PC-9 (cell line): ENCODE results near the gene TPK1. TPM values are rescaled to one million over a fixed set of nuclear protein-coding genes. Genes with fewer than 3 reads are reported as not detected.
A peak's percentile ranks its signal among the peaks of the same experiment; 100 is the strongest.

ENCODE experiments used
- BruUV-seq: library from RNA; stranded (reverse); fragments of 400-500 nt; replicated peaks from 2 replicates; lab custom pipeline; 2021; lab: Mats Ljungman, UMichigan
- CTCF ChIA-PET: fragments of 300-600 bp; sonication (Branson Sonifier 250); formaldehyde crosslinking; loops from one replicate; lab custom pipeline; 2022; ENCODE audit warnings: antibody characterized with exemption; lab: Charles Lee
- POLR2A ChIA-PET: fragments of 300-600 bp; sonication (Branson Sonifier 250); formaldehyde crosslinking; loops from one replicate; lab custom pipeline; 2022; ENCODE audit warnings: antibody characterized with exemption; ENCODE audit not compliant: unreplicated experiment; lab: Charles Lee
- DNase-seq, 2 experiments: peaks; one replicate each; pipeline versions ENCODE4 v3.0.0 to v3.0.0-alpha.2; 2015 to 2022; ENCODE audit warnings: mixed read lengths in 1 of 2
- H2AFZ ChIP-seq: fragments of 200-600 bp; sonication (generic); 2 replicates; pipeline ENCODE4 v1.8.1; 2017; ENCODE audit warnings: antibody characterized with exemption
- H3F3A ChIP-seq: fragments of 200-600 bp; sonication (generic); 2 replicates; pipeline ENCODE4 v1.8.1; 2017; ENCODE audit warnings: antibody characterized with exemption, mild to moderate bottlenecking, low read depth; ENCODE audit not compliant: insufficient read depth
- H3K27ac ChIP-seq: fragments of 200-600 bp; sonication (generic); 2 replicates; pipeline ENCODE4 v1.6.1; 2016; ENCODE audit warnings: mixed run types
- H3K27me3 ChIP-seq: fragments of 200-600 bp; sonication (generic); 2 replicates; pipeline ENCODE4 v1.6.1; 2016; ENCODE audit warnings: low read depth, mixed run types; ENCODE audit not compliant: insufficient read depth
- H3K36me3 ChIP-seq: fragments of 200-600 bp; sonication (generic); 2 replicates; pipeline ENCODE4 v1.6.1; 2016; ENCODE audit warnings: low read depth, mixed run types
- H3K4me1 ChIP-seq: fragments of 200-600 bp; sonication (generic); replicated peaks from 2 replicates; pipeline ENCODE4 v1.6.1; 2016; ENCODE audit warnings: mixed run types; ENCODE audit not compliant: insufficient read depth
- H3K4me2 ChIP-seq: fragments of 200-600 bp; sonication (generic); 2 replicates; pipeline ENCODE4 v1.6.1; 2017; ENCODE audit warnings: mixed run types
- H3K4me3 ChIP-seq: fragments of 200-600 bp; sonication (generic); 2 replicates; pipeline ENCODE4 v1.6.1; 2016; ENCODE audit warnings: mixed run types
- H3K79me2 ChIP-seq: fragments of 200-600 bp; sonication (generic); 2 replicates; pipeline ENCODE4 v1.6.1; 2017; ENCODE audit warnings: low read depth, mixed run types
- H3K9me2 ChIP-seq: fragments of 200-600 bp; sonication (generic); 2 replicates; pipeline ENCODE4 v1.8.1; 2017; ENCODE audit warnings: mild to moderate bottlenecking; ENCODE audit not compliant: insufficient read depth
- H3K9me3 ChIP-seq: fragments of 200-600 bp; sonication (generic); 2 replicates; pipeline ENCODE4 v1.8.1; 2016; ENCODE audit warnings: low read depth; ENCODE audit not compliant: insufficient read depth
- H4K20me1 ChIP-seq: fragments of 200-600 bp; sonication (generic); 2 replicates; pipeline ENCODE4 v1.8.1; 2017; ENCODE audit not compliant: insufficient read depth
- CTCF ChIP-seq: fragments of 200-600 bp; sonication (generic); conservative IDR thresholded peaks from 2 replicates; pipeline ENCODE4 v1.6.1; 2017; ENCODE audit warnings: mixed run types, antibody characterized with exemption, mild to moderate bottlenecking, moderate library complexity
- EZH2 ChIP-seq: fragments of 200-600 bp; sonication (generic); IDR thresholded peaks from 2 replicates; pipeline ENCODE4 v1.8.0; 2017; ENCODE audit warnings: antibody characterized with exemption, low read depth
- intact Hi-C: fragments of 100-400 bp; cut with micrococcal nuclease; formaldehyde crosslinking; loops from one replicate; pipeline ENCODE4 v1.10.0; 2022; ENCODE audit not compliant: unreplicated experiment
- total RNA-seq: library from RNA; stranded (reverse); gene quantifications from 2 replicates; pipeline ENCODE4 v1.2.3, GENCODE V29; 2021

TPK1 gene
- total RNA-seq, 1 experiment from 2014 or later, result 0.90 TPM

- Histone ChIP-seq H3K79me2 (no peaks in the 10 kb centered on the region), H3K27me3 (no peaks in the 10 kb centered on the region), H2AFZ (no peak overlapping the region), H3K4me1 (no peaks in the 10 kb centered on the region), H3F3A (no peaks in the 10 kb centered on the region), H3K9me2 (no peaks in the 10 kb centered on the region), H3K4me2 (no peak overlapping the region), H3K36me3 (no peaks in the 10 kb centered on the region), H3K4me3 (no peak overlapping the region), H3K27ac (no peak overlapping the region), H4K20me1 (no peaks in the 10 kb centered on the region), H3K9me3 (no peaks in the 10 kb centered on the region)
- intact Hi-C loops, result no loop called here
- BruUV-seq, result no TSS peak
- no peak for DNase-seq
- TF ChIP-seq CTCF, result no peak
- no peak for TF ChIP-seq EZH2
- POLR2A ChIA-PET, result no interaction called here
- CTCF ChIA-PET, result no interaction called here
Observed at GRCh38 chr7:144759653-144760052, 76.2 kb downstream of the TPK1 start.

- Histone ChIP-seq H3K27me3 (no peaks in the 10 kb centered on the region), H3K4me2 (no peak overlapping the region), H3K4me3 (no peak overlapping the region), H3F3A (no peaks in the 10 kb centered on the region), H4K20me1 (no peaks in the 10 kb centered on the region), H3K79me2 (no peaks in the 10 kb centered on the region), H3K36me3 (no peaks in the 10 kb centered on the region), H3K4me1 (no peaks in the 10 kb centered on the region), H2AFZ (no peak overlapping the region), H3K27ac (no peak overlapping the region), H3K9me2 (no peaks in the 10 kb centered on the region), H3K9me3 (no peaks in the 10 kb centered on the region)
- CTCF ChIA-PET, result no interaction called here
- DNase-seq, result no peak
- intact Hi-C loops, result no loop called here
- TF ChIP-seq EZH2 (no peak), CTCF (no peak)
- no TSS peak for BruUV-seq
- POLR2A ChIA-PET, result no interaction called here
Observed at GRCh38 chr7:144747936-144748335, 87.9 kb downstream of the TPK1 start.

GRCh38 chr7:144738708-144739314 is 97.0 kb downstream of the TPK1 start:
- no peak overlapping the region for H3K4me3 ChIP-seq
- peak; percentile 82 for TF ChIP-seq CTCF
- TF ChIP-seq EZH2, result no peak
- no peaks in the 10 kb centered on the region for H3K9me2 ChIP-seq
- H3K27me3 ChIP-seq, result no peaks in the 10 kb centered on the region
- no peak overlapping the region for H2AFZ ChIP-seq
- DNase-seq, result no peak
- no peaks in the 10 kb centered on the region for H3K36me3 ChIP-seq
- no peak overlapping the region for H3K27ac ChIP-seq
- H3F3A ChIP-seq, result no peaks in the 10 kb centered on the region
- H4K20me1 ChIP-seq, result no peaks in the 10 kb centered on the region
- no peak overlapping the region for H3K4me2 ChIP-seq
- no peaks in the 10 kb centered on the region for H3K79me2 ChIP-seq
- H3K9me3 ChIP-seq, result no peaks in the 10 kb centered on the region
- intact Hi-C loops, result loop anchor here (10.0 kb wide), 1 partner anchor 1346 kb away; no protein-coding TSS in a partner anchor
- POLR2A ChIA-PET, result interaction anchor here (0.7 kb wide), 1 partner anchor 33 kb away, joined by 3 read pairs; no protein-coding TSS in a partner anchor
- CTCF ChIA-PET, result interaction anchor here (0.8 to 1.2 kb wide), 2 partner anchors 97 to 1347 kb away, joined by 4 to 6 read pairs; partner anchors contain the start of gene TPK1
- H3K4me1 ChIP-seq, result no peaks in the 10 kb centered on the region
- BruUV-seq, result no TSS peak
